Stimulated activated naive B cell treated with anti-CD40 and anti-IgM and Interleukin-4, amounts not matched to agents 10 μg/mL and 1 μg/mL and 100 μg/mL, for 72 hours (primary cell): ENCODE measurements around the gene PYCR2.

ENCODE experiments used
- ATAC-seq, 2 donors: fragments of 150-1000 bp; cut with Tn5 transposase; replicated peaks; 2 replicates each; pipeline ENCODE4 v1.10.0; 2021; ENCODE audit warnings: moderate library complexity in 1 of 2
- DNase-seq: peaks from one replicate; pipeline ENCODE4 v3.0.0; 2021
- H3K27ac Mint-ChIP-seq: one replicate; pipeline ENCODE4 v1.8.0; 2022; ENCODE audit warnings: mild to moderate bottlenecking, mixed read lengths
- H3K27me3 Mint-ChIP-seq, 2 donors: one replicate each; pipeline ENCODE4 v1.8.0; 2022; ENCODE audit warnings: mixed read lengths in 2 of 2
- H3K36me3 Mint-ChIP-seq, 2 donors: one replicate each; pipeline ENCODE4 v1.8.0; 2022; ENCODE audit warnings: mixed read lengths in 2 of 2, mild to moderate bottlenecking in 1 of 2
- H3K4me1 Mint-ChIP-seq, 2 donors: one replicate each; pipeline ENCODE4 v1.8.0; 2022; ENCODE audit warnings: mixed read lengths in 2 of 2, mild to moderate bottlenecking in 1 of 2
- H3K4me3 Mint-ChIP-seq, 2 donors: one replicate each; pipeline ENCODE4 v1.8.0; 2022; ENCODE audit warnings: mild to moderate bottlenecking in 2 of 2, mixed read lengths in 2 of 2, moderate library complexity in 1 of 2
- H3K9me3 Mint-ChIP-seq, 2 donors: one replicate each; pipeline ENCODE4 v1.8.0; 2022; ENCODE audit warnings: mixed read lengths in 2 of 2, mild to moderate bottlenecking in 1 of 2

PYCR2 gene

DNA sequence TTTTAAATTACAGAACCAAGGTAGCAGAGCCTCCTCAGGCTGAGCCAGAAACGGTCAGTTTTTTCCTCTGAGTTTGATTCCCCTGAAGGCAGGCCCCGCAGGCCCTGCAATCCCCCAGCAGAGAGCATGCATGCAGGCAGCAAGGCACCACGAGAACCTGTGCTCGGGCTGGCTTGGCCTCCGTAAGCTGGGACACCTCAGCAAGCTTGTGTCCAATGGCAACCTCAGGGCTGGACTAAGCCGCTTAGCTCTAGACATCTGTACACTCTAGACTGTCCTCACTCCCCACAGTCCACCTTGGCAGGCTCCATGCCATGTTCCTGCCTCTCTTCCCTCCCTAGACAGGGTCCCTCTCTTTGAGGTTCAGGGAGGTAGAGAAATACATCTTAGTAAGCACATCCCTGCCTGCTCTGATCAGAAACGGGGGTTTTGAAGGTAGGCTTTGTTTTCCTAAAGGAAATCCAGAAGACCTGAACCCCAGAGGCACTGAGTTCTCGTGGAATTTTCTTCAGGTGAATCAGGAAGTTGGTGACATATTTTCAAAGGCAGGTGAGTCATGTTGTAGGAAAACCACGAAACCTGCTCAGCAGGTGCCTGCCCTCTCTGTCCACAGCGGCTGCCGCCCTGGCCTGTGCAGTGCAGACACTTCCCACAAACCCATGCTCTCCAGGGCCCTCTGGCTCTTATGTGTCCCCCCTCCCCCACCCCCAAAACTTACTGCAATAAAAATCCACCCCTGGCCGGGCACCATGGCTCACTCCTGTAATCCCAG, 48.8 kb downstream of the PYCR2 start:
- DNase-seq = no peak
- Mint-ChIP-seq H3K4me1 (peaks cover 25 to 26% of the 10 kb centered on the region in 2 donors), H3K9me3 (no peaks in the 10 kb centered on the region), H3K27ac (no peak overlapping the region), H3K36me3 (peaks cover 21 to 31% of the 10 kb centered on the region in 2 donors), H3K27me3 (no peaks in the 10 kb centered on the region), H3K4me3 (no peak overlapping the region)
- no peak for ATAC-seq

GRCh38 chr1:225874431-225874830, 49.6 kb downstream of the PYCR2 start:
- Mint-ChIP-seq H3K4me3 (no peak overlapping the region), H3K27me3 (no peaks in the 10 kb centered on the region), H3K9me3 (no peaks in the 10 kb centered on the region), H3K36me3 (peaks cover 21 to 31% of the 10 kb centered on the region in 2 donors), H3K4me1 (peaks cover 17 to 18% of the 10 kb centered on the region in 2 donors), H3K27ac (no peak overlapping the region)
- DNase-seq (no peak), ATAC-seq (no peak)

DNA sequence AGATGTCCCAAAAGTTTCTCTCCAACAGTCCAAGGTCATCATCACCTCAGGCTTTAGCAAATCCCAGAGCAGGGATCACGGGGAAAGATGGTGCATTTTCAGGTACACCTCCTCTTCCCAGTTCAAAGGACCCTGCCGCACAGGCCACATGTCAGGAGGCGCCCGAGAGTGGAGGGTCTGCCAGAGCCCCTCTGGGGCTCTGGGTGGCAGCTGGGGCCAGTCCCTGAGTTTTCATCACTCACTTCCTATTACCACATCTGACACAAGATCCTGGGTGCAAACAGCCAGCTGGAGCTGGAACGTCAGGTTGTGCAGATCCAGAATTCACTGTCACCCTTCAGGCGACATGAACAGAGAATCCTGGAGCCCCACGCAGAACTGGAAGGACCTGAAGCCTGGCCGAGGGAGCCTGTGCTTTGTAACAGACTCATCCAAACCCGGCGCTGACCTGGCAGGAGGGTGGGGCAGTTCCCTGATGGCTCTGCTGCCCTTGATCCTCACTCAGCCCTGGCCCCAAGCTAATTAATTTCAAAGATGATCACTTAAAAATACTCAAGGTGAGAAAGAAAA, 50.7 kb downstream of the PYCR2 start:
- ATAC-seq (no peak), DNase-seq (no peak)
- H3K9me3 Mint-ChIP-seq = no peaks in the 10 kb centered on the region
- no peak overlapping the region for H3K4me3 Mint-ChIP-seq
- peaks cover 23 to 34% of the 10 kb centered on the region in 2 donors for H3K36me3 Mint-ChIP-seq
- no peaks in the 10 kb centered on the region for H3K27me3 Mint-ChIP-seq
- peaks cover 6 to 13% of the 10 kb centered on the region in 2 donors for H3K4me1 Mint-ChIP-seq
- no peak overlapping the region for H3K27ac Mint-ChIP-seq

- no peak overlapping the region for H3K27ac Mint-ChIP-seq
- peaks cover 25 to 30% of the 10 kb centered on the region in 2 donors for H3K36me3 Mint-ChIP-seq
- H3K27me3 Mint-ChIP-seq = no peaks in the 10 kb centered on the region
- no peak overlapping the region for H3K4me3 Mint-ChIP-seq
- no peak for ATAC-seq
- peaks cover under 1 to 12% of the 10 kb centered on the region in 2 donors for H3K4me1 Mint-ChIP-seq
- DNase-seq = no peak
- no peaks in the 10 kb centered on the region for H3K9me3 Mint-ChIP-seq
Observed at GRCh38 chr1:225872075-225872430, 52.0 kb downstream of the PYCR2 start.

DNA sequence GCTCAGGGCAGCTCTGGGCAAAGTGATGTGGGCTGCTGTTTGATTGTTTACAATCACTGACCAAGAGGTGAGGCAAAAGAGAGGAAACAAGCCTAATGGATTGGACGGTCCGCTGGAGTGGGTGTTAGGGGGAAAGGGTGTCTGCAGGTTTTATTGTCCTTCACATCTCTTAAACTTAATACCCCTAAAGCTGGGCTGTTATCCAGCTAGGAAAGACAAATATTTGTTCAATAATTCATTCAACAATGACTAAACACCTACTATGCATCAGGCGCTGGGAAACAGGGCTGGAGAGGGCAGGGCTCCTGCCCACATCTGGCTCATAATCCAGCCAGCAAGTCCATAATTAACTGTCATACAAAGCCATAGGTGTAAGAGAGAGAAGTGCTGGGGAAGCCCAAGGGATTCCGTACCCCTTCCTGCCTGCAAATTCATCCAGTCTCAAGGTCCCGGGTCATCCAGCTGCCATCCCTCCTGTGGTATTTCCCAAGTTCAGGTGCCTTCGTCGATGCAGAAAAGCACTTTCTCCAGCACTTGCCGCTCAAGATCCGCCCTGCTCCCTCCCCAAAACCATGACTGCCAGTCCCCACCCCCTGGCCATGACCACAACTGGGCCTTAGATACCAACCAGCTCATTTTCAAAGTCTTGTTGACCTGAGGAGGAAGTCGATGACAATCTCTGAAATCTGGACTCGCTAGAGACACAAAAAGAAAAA, 52.5 kb downstream of the PYCR2 start:
- Mint-ChIP-seq H3K4me1 (peaks cover 5 to 17% of the 10 kb centered on the region in 2 donors), H3K27me3 (no peaks in the 10 kb centered on the region), H3K36me3 (peaks cover 24 to 32% of the 10 kb centered on the region in 2 donors), H3K4me3 (no peak overlapping the region), H3K9me3 (no peaks in the 10 kb centered on the region), H3K27ac (no peak overlapping the region)
- no peak for DNase-seq
- no peak for ATAC-seq

DNA sequence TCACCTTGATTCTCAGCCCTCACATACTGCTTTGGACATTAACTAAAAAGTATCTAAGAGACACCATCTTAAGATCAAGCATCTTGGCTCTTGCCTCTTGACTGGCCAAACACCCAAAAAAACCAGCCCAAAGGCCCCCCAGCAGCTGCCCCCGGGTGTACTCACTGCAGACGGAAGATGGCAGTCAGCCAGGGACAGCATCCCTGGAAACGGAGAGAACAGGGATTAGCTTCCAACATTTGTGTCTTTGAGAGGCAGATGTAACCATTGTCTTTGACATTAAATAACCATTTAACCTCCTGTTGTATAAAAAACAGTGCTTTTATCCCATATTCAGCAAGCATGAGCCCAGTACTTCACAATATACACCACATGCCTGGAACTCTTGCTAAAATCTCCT, 53.1 kb downstream of the PYCR2 start:
- H3K9me3 Mint-ChIP-seq = no peaks in the 10 kb centered on the region
- DNase-seq (no peak), ATAC-seq (no peak)
- peaks cover 11 to 23% of the 10 kb centered on the region in 2 donors for H3K4me1 Mint-ChIP-seq
- H3K4me3 Mint-ChIP-seq = no peak overlapping the region
- H3K27ac Mint-ChIP-seq = no peak overlapping the region
- H3K36me3 Mint-ChIP-seq = peaks cover 28 to 38% of the 10 kb centered on the region in 2 donors
- no peaks in the 10 kb centered on the region for H3K27me3 Mint-ChIP-seq
